HFF-Myc (cell line): Measurements from ENCODE around the gene KCNK7.

Source experiments
- DNase-seq: peaks from one replicate; pipeline ENCODE4 v3.0.0-alpha.2; 2011; ENCODE audit warnings: low read depth; ENCODE audit errors: extremely low read depth
- H3K4me3 ChIP-seq: replicated peaks from 2 replicates; pipeline ENCODE4 v1.5.1; 2011; ENCODE audit warnings: low read depth, mild to moderate bottlenecking, control low read depth, low read length
- TF ChIP-seq, protein P1 (sequence below): IDR thresholded peaks from 2 replicates; pipeline ENCODE4 v1.5.1; 2012; ENCODE audit warnings: mild to moderate bottlenecking, low read depth, low read length, control low read depth; ENCODE audit errors: missing control alignments

The KCNK7 gene

GRCh38 chr11:65604258-65604657, 8.7 kb upstream of the KCNK7 start:
- no peak overlapping the region for H3K4me3 ChIP-seq
- TF ChIP-seq, protein P1, sequence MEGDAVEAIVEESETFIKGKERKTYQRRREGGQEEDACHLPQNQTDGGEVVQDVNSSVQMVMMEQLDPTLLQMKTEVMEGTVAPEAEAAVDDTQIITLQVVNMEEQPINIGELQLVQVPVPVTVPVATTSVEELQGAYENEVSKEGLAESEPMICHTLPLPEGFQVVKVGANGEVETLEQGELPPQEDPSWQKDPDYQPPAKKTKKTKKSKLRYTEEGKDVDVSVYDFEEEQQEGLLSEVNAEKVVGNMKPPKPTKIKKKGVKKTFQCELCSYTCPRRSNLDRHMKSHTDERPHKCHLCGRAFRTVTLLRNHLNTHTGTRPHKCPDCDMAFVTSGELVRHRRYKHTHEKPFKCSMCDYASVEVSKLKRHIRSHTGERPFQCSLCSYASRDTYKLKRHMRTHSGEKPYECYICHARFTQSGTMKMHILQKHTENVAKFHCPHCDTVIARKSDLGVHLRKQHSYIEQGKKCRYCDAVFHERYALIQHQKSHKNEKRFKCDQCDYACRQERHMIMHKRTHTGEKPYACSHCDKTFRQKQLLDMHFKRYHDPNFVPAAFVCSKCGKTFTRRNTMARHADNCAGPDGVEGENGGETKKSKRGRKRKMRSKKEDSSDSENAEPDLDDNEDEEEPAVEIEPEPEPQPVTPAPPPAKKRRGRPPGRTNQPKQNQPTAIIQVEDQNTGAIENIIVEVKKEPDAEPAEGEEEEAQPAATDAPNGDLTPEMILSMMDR = no peak
- DNase-seq = no peak

DNA sequence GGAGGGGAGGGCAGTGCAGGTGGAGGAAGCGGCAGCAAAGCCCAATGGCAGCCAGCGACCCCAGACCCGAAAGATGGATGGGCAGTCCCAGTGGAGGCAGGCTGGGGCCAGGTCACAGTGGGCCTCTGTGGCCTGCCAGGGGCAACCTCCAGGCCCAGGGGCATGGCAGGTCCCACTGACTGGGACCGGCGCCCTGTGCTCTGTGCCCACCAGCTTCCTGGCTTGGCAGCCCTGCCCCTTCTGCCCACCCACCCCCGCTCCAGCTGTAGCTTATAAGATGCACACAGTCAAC, 4.3 kb upstream of the KCNK7 start:
- DNase-seq = no peak
- no peak overlapping the region for H3K4me3 ChIP-seq
- TF ChIP-seq, protein P1 = no peak

DNA sequence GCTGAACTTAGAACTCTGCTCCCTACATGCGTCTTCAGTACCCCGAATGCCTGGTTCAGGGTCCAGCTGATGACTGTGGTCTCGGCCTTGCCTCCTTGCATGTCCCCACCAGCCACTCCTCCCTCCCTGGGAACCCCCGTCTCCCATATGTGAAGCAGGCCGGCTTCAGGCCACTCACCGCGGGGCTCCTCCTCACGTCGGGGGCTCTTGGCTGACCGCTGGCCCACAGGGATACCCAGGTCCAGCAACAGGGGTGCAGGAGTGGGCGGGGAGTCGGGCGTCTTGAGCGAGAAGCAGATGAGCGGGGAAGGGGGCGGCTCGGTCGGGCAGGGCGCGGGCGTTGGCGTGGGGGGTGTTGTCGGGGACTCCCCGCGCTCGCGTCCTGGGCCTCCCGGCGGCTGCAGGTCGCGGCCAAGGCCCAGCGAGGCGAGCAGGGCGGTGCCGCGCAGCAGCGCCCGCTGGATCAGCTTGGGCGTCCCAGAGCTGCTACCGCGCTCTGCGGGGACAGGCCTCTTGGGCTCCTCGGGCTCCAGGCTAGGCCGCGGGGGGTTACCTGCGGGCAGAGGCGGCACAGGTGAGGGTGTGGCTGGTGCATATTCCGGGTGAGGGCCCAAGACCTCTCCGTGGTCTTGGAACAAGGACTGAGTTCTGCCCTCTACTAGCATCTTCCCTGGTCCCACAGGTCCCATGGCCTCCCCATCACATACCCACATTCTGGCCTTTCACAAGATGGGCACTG, 3.8 kb upstream of the KCNK7 start:
- no peak overlapping the region for H3K4me3 ChIP-seq
- TF ChIP-seq, protein P1 = no peak
- DNase-seq = no peak

GRCh38 chr11:65598258-65598699, 2.7 kb upstream of the KCNK7 start:
- TF ChIP-seq, protein P1 = no peak
- H3K4me3 ChIP-seq = no peak overlapping the region
- DNase-seq = no peak

GRCh38 chr11:65596520-65596919, 920 bp upstream of the KCNK7 start:
- TF ChIP-seq, protein P1 = no peak
- H3K4me3 ChIP-seq = no peak overlapping the region
- no peak for DNase-seq

GRCh38 chr11:65595131-65595530, 469 bp downstream of the KCNK7 start:
- TF ChIP-seq, protein P1 = no peak
- H3K4me3 ChIP-seq = no peak overlapping the region
- no peak for DNase-seq
